ENCODE measurements around the gene GRK5. TPM values are rescaled to one million over a fixed set of nuclear protein-coding genes. Genes with fewer than 3 reads are reported as not detected.

GRK5 gene
- total RNA-seq, 1 experiment from 2014 or later: 1.2 TPM

DNA sequence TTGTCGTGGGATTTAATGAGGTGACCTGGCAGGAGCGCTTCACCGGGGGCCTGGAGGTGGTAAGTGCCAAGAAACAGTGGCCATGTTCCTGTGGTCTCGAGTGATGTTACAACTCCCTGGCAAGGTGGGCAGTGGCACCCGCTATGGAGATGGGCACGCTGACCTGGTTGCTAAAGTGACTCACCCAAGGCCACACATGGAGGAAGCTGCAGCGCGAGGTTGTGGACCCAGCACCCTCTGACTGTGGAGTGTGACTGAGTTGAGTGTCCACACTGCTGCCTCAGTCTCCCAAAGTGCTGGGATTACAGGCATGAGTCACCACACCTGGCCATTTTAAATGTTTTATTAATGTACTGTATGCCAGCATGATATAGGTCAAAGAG is 261.9 kb downstream of the GRK5 start:
- no peak overlapping the region for H2AFZ ChIP-seq (ENCODE audit: low read length)
- no peak overlapping the region for H4K5ac ChIP-seq (ENCODE audit: insufficient read length, low read depth, low read length)
- no peak overlapping the region for H3K18ac ChIP-seq (ENCODE audit: insufficient read length, low read depth, low read length)
- H3K27ac ChIP-seq (ENCODE audit: insufficient read length, low read depth, low read length): no peak overlapping the region
- Mint-ChIP-seq H3K4me1 (no peaks in the 10 kb centered on the region), H3K27ac (no peak overlapping the region), H3K36me3 (ENCODE audit: insufficient read depth in 1 of 3, low read depth in 3 of 3) (no peaks in the 10 kb centered on the region), H3K9me3 (peaks cover 4 to 5% of the 10 kb centered on the region in 2 experiments; a peak in 4 of 5 replicates), H3K4me3 (no peak overlapping the region), H3K27me3 (ENCODE audit: low read depth) (peaks cover 73% of the 10 kb centered on the region)
- H3T11ph ChIP-seq (ENCODE audit: low read length): no peak overlapping the region
- H3K56ac ChIP-seq (ENCODE audit: insufficient read length, low read depth, low read length): no peak overlapping the region
- H2BK15ac ChIP-seq (ENCODE audit: low read depth, low read length): no peak overlapping the region
- H3K4ac ChIP-seq (ENCODE audit: low read depth, low read length): no peak overlapping the region
- H2AK5ac ChIP-seq (ENCODE audit: insufficient read length, low read length): no peak overlapping the region
- H3K9me3 ChIP-seq (ENCODE audit: control insufficient read depth, low read depth, low read length): no peaks in the 10 kb centered on the region
- H4K91ac ChIP-seq (ENCODE audit: insufficient read length, low read depth, low read length): no peak overlapping the region
- H3K4me2 ChIP-seq (ENCODE audit: insufficient read depth, insufficient read length, low read length): no peak overlapping the region
- no peak overlapping the region for H2BK120ac ChIP-seq (ENCODE audit: low read depth, low read length, poor library complexity, severe bottlenecking)
- DNase-seq: no peak
- no peak overlapping the region for H2BK20ac ChIP-seq (ENCODE audit: low read depth, low read length, poor library complexity, severe bottlenecking)
- no peak overlapping the region for H3K9ac ChIP-seq (ENCODE audit: extremely low read depth, insufficient read length, low read length)
- WGBS (ENCODE audit: extremely low coverage, insufficient read length, low lambda C conversion rate): no CpG with 5 or more reads among the region's 8 CpGs
- H3K79me2 ChIP-seq (ENCODE audit: insufficient read depth, low read length): no peaks in the 10 kb centered on the region
- H3K23ac ChIP-seq (ENCODE audit: insufficient read length, low read depth, low read length): no peak overlapping the region
- no peaks in the 10 kb centered on the region for H3K4me1 ChIP-seq (ENCODE audit: insufficient read depth, low read length)
- H2BK5ac ChIP-seq (ENCODE audit: insufficient read length, low read length): no peak overlapping the region
- peaks cover 3% of the 10 kb centered on the region for H4K20me1 ChIP-seq (ENCODE audit: control insufficient read depth, insufficient read depth, insufficient read length)
- no peaks in the 10 kb centered on the region for H3K79me1 ChIP-seq (ENCODE audit: insufficient read depth, low read depth, low read length, poor library complexity, severe bottlenecking)
- TF ChIP-seq, protein P1, sequence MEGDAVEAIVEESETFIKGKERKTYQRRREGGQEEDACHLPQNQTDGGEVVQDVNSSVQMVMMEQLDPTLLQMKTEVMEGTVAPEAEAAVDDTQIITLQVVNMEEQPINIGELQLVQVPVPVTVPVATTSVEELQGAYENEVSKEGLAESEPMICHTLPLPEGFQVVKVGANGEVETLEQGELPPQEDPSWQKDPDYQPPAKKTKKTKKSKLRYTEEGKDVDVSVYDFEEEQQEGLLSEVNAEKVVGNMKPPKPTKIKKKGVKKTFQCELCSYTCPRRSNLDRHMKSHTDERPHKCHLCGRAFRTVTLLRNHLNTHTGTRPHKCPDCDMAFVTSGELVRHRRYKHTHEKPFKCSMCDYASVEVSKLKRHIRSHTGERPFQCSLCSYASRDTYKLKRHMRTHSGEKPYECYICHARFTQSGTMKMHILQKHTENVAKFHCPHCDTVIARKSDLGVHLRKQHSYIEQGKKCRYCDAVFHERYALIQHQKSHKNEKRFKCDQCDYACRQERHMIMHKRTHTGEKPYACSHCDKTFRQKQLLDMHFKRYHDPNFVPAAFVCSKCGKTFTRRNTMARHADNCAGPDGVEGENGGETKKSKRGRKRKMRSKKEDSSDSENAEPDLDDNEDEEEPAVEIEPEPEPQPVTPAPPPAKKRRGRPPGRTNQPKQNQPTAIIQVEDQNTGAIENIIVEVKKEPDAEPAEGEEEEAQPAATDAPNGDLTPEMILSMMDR (conservative IDR thresholded peaks at IDR 0.05): no peak
- H2BK12ac ChIP-seq (ENCODE audit: insufficient read length, low read depth, low read length): no peak overlapping the region
- no peak overlapping the region for H3K14ac ChIP-seq (ENCODE audit: insufficient read depth, low read length)
- H4K8ac ChIP-seq (replicated peaks; ENCODE audit: insufficient read length, low read depth, low read length): no peak overlapping the region
- no peaks in the 10 kb centered on the region for H3K23me2 ChIP-seq (ENCODE audit: insufficient read length, low read depth, low read length, poor library complexity, severe bottlenecking)
- no peaks in the 10 kb centered on the region; the same call in 1 of the 2 replicates for H3K27me3 ChIP-seq (ENCODE audit: insufficient read depth, low read length)

All from H9 (cell line).